Superior temporal gyrus (tissue), 1 donor: ENCODE measurements around the gene TXK.

Source experiments
- DNase-seq: peaks from one replicate; pipeline ENCODE4 v3.0.0-alpha.2; 2016; ENCODE audit errors: extremely low spot score

The TXK gene

GRCh38 chr4:48137846-48138245 lies 3.8 kb upstream of the TXK start:
- DNase-seq = no peak

- DNase-seq = no peak
Observed at GRCh38 chr4:48133669-48134068, 381 bp downstream of the TXK start.

- no peak for DNase-seq
Observed at GRCh38 chr4:48131736-48132135, 2.3 kb downstream of the TXK start.

GRCh38 chr4:48130100-48130499 lies 4.0 kb downstream of the TXK start:
- no peak for DNase-seq

GRCh38 chr4:48129307-48130014 lies 4.6 kb downstream of the TXK start:
- DNase-seq = no peak

GRCh38 chr4:48127682-48128404 lies 6.2 kb downstream of the TXK start:
- DNase-seq = no peak

GRCh38 chr4:48127231-48127630 lies 6.8 kb downstream of the TXK start:
- DNase-seq = no peak

- no peak for DNase-seq
Observed at GRCh38 chr4:48126621-48127020, 7.4 kb downstream of the TXK start.

GRCh38 chr4:48124870-48125269 lies 9.2 kb downstream of the TXK start:
- DNase-seq = no peak

- no peak for DNase-seq
Observed at GRCh38 chr4:48122756-48123155, 11.3 kb downstream of the TXK start.

GRCh38 chr4:48121180-48121579 lies 12.9 kb downstream of the TXK start:
- no peak for DNase-seq

GRCh38 chr4:48120132-48120531 lies 13.9 kb downstream of the TXK start:
- no peak for DNase-seq

- no peak for DNase-seq
Observed at GRCh38 chr4:48119646-48120045, 14.4 kb downstream of the TXK start.

GRCh38 chr4:48118081-48118480 lies 16.0 kb downstream of the TXK start:
- DNase-seq = no peak

- DNase-seq = no peak
Observed at GRCh38 chr4:48116582-48116981, 17.5 kb downstream of the TXK start.

- DNase-seq = no peak
Observed at GRCh38 chr4:48114412-48114811, 19.6 kb downstream of the TXK start.

GRCh38 chr4:48112017-48112667 lies 21.9 kb downstream of the TXK start:
- no peak for DNase-seq

GRCh38 chr4:48110452-48110978 lies 23.5 kb downstream of the TXK start:
- no peak for DNase-seq

GRCh38 chr4:48109413-48110263 lies 24.4 kb downstream of the TXK start:
- no peak for DNase-seq

GRCh38 chr4:48108309-48109073 lies 25.6 kb downstream of the TXK start:
- DNase-seq = no peak

- no peak for DNase-seq
Observed at GRCh38 chr4:48105230-48105629, 28.8 kb downstream of the TXK start.
